HepG2 (cell line): Measurements from ENCODE around the gene MYADML2. TPM values are rescaled to one million over a fixed set of nuclear protein-coding genes. Genes with fewer than 3 reads are reported as not detected.

Experiments
- CC2D1A ChIP-seq: sonication (generic); formaldehyde crosslinking; IDR thresholded peaks from 2 replicates; pipeline ENCODE4 v1.8.1; 2023; ENCODE audit warnings: mild to moderate bottlenecking, missing genetic modification reagents
- FIP1L1 ChIP-seq: fragments of 200-400 bp; formaldehyde crosslinking; IDR thresholded peaks from 2 replicates; pipeline ENCODE4 v1.6.1; 2018; ENCODE audit warnings: low read depth, mild to moderate bottlenecking, low read length, moderate library complexity, borderline replicate concordance; ENCODE audit not compliant: insufficient read depth
- HNRNPH1 ChIP-seq: fragments of 200-400 bp; formaldehyde crosslinking; optimal IDR thresholded peaks from 2 replicates; pipeline ENCODE3; 2017; ENCODE audit warnings: mild to moderate bottlenecking, low read depth, low read length
- NFE2L1 ChIP-seq: sonication (generic); formaldehyde crosslinking; IDR thresholded peaks from 2 replicates; pipeline ENCODE4 v1.4.0; 2020; ENCODE audit warnings: missing genetic modification reagents, mild to moderate bottlenecking, borderline replicate concordance
- POLR2G ChIP-seq: fragments of 200-400 bp; formaldehyde crosslinking; IDR thresholded peaks from 2 replicates; pipeline ENCODE4 v1.6.1; 2018; ENCODE audit warnings: mild to moderate bottlenecking, low read depth, low read length, moderate library complexity
- ZBTB8A ChIP-seq: sonication (generic); formaldehyde crosslinking; IDR thresholded peaks from 2 replicates; pipeline ENCODE4 v1.4.0; 2020; ENCODE audit warnings: mild to moderate bottlenecking, low read depth, missing genetic modification reagents, borderline replicate concordance
- ZMYM3 ChIP-seq: sonication (generic); formaldehyde crosslinking; IDR thresholded peaks from 2 replicates; pipeline ENCODE4 v1.5.1; 2020; ENCODE audit warnings: mild to moderate bottlenecking, missing genetic modification reagents
- ZMYM4 ChIP-seq: sonication (generic); formaldehyde crosslinking; IDR thresholded peaks from 2 replicates; pipeline ENCODE4 v1.8.1; 2023; ENCODE audit warnings: mild to moderate bottlenecking, missing genetic modification reagents
- ZNF549 ChIP-seq: sonication (generic); formaldehyde crosslinking; IDR thresholded peaks from 2 replicates; pipeline ENCODE4 v1.5.0; 2020; ENCODE audit warnings: missing genetic modification reagents
- polyA plus RNA-seq, 8 experiments: library from polyadenylated mRNA; depleted of rRNA in 3 of 8; stranded (reverse) in 7 of 8; unstranded in 1 of 8; fragments of >200 nt; fragmentation: Illumina TruSeq in 4 of 8; extraction: Trizol in 4 of 8; gene quantifications; 2 replicates each; pipeline versions ENCODE4 v1.2.1 to v1.2.3, GENCODE V29; 2011 to 2016; ENCODE audit warnings: low read depth in 4 of 8, missing spikeins in 1 of 8, mixed read lengths in 1 of 8; ENCODE audit not compliant: insufficient read depth in 1 of 8
- total RNA-seq, 5 experiments: library from RNA; depleted of rRNA; stranded (reverse); fragments of >200 nt; fragmentation: Illumina TruSeq; extraction: Trizol; gene quantifications; 2 replicates each; pipeline ENCODE4 v1.2.3, GENCODE V29; 2016; ENCODE audit warnings: low read depth in 1 of 5
- TF ChIP-seq, protein P1 (sequence below): sonication (generic); formaldehyde crosslinking; IDR thresholded peaks from 2 replicates; pipeline ENCODE4 v1.5.1; 2020; ENCODE audit warnings: mild to moderate bottlenecking, missing genetic modification reagents, borderline replicate concordance
- TF ChIP-seq, protein P2 (sequence below): sonication (generic); IDR thresholded peaks from 2 replicates; pipeline ENCODE4 v1.6.1; 2016; ENCODE audit warnings: low read depth, borderline replicate concordance

Gene MYADML2
- total and polyA plus RNA-seq, 2 of the 13 experiments (the other 11 are each of a cell fraction or from before 2014, with no cell fraction given) = not detected

DNA sequence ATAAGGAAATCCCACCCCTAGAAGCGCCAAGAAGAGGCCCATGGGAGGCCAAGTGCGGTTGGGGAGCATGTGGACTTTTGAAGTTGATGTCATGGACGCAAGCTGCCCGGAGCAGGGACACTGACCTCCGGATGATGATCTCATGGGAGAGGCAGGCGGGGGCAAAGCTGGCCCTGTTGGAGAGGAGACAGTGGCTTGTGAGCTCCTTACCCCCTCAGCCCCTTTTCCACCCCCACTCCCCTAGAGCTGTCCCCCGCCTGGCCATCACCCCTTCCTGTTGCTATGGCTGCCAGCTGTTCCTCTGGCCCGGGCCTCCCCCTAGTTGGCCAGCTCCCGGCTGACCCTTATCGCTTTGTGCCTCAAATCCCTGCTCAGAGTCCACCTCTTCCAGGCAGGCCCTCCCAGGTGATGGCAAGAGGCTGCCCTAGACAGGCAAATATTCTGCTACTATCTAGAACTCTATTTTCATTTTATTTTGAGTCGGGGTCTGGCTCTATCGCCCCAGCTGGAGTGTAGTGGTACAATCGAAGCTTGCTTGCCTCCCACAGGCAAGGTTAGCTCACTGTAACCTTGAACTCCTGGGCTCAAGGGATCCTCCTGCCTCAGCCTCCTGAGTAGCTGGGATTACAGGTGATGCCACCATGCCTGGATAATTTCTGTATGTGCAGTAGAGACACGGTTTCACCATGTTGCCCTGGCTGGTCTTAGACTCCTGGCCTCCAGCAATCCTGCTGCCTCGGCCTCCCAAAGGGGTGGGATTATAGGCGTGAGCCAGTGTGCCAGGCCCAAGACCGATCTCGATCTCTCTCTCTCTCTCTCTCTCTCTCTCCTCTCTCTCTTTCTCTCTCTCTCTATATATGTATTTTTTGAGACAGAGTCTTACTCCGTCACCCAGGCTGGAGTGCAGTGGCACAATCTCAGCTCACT is 7.4 kb upstream of the MYADML2 start (continued):
- TF ChIP-seq, protein P1, sequence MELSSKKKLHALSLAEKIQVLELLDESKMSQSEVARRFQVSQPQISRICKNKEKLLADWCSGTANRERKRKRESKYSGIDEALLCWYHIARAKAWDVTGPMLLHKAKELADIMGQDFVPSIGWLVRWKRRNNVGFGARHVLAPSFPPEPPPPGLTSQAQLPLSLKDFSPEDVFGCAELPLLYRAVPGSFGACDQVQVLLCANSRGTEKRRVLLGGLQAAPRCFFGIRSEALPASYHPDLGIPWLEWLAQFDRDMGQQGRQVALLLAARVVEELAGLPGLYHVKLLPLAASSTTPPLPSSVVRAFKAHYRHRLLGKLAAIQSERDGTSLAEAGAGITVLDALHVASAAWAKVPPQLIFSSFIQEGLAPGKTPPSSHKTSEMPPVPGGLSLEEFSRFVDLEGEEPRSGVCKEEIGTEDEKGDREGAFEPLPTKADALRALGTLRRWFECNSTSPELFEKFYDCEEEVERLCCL (CRISPR knock-in tag) = no peak
- peak; percentile 9 for TF ChIP-seq HNRNPH1
- no peak for TF ChIP-seq NFE2L1 (CRISPR knock-in tag)
- TF ChIP-seq ZMYM4 (CRISPR knock-in tag) = no peak
- TF ChIP-seq ZBTB8A (CRISPR knock-in tag) = no peak
- 0 out of 2 replicates have a peak, but pooled peaks have one; percentile 34 for TF ChIP-seq CC2D1A
- TF ChIP-seq, protein P2, sequence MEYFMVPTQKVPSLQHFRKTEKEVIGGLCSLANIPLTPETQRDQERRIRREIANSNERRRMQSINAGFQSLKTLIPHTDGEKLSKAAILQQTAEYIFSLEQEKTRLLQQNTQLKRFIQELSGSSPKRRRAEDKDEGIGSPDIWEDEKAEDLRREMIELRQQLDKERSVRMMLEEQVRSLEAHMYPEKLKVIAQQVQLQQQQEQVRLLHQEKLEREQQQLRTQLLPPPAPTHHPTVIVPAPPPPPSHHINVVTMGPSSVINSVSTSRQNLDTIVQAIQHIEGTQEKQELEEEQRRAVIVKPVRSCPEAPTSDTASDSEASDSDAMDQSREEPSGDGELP = 0 out of 2 replicates have a peak, but pooled peaks have one; percentile 17
- no peak for TF ChIP-seq ZNF549 (CRISPR knock-in tag)
- TF ChIP-seq FIP1L1 = no peak
- TF ChIP-seq POLR2G = peak; percentile 45
- peak; percentile 58 for TF ChIP-seq ZMYM3
- TF ChIP-seq, all 625 proteins: peak for 24
